ENCODE results near the gene DVL1. TPM values are rescaled to one million over a fixed set of nuclear protein-coding genes. Genes with fewer than 3 reads are reported as not detected.

The DVL1 gene
- total RNA-seq, 1 experiment from 2014 or later, result 91.4 TPM

DNA sequence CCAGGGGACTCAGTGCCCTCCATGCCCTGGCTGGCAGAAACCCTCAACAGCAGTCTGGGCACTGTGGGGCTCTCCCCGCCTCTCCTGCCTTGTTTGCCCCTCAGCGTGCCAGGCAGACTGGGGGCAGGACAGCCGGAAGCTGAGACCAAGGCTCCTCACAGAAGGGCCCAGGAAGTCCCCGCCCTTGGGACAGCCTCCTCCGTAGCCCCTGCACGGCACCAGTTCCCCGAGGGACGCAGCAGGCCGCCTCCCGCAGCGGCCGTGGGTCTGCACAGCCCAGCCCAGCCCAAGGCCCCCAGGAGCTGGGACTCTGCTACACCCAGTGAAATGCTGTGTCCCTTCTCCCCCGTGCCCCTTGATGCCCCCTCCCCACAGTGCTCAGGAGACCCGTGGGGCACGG is 21.0 kb downstream of the DVL1 start:
- POLR2A ChIA-PET, result no interaction called here

DNA sequence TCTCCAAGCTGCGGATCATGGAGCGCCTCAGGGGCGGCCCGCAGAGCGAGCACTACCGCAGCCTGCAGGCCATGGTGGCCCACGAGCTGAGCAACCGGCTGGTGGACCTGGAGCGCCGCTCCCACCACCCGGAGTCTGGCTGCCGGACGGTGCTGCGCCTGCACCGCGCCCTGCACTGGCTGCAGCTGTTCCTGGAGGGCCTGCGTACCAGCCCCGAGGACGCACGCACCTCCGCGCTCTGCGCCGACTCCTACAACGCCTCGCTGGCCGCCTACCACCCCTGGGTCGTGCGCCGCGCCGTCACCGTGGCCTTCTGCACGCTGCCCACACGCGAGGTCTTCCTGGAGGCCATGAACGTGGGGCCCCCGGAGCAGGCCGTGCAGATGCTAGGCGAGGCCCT is 21.9 kb downstream of the DVL1 start:
- ChIA-PET POLR2A (no interaction called here), CTCF (interaction anchor here (0.6 kb wide), 1 partner anchor 59 kb away, joined by 3 read pairs; no protein-coding TSS in a partner anchor)
- H3K4me3 Mint-ChIP-seq, result no peak overlapping the region
- H3K9me3 Mint-ChIP-seq, result peaks cover 4% of the 10 kb centered on the region
- H3K27me3 Mint-ChIP-seq (ENCODE audit: low read depth), result no peaks in the 10 kb centered on the region
- DNase-seq (ENCODE audit: low spot score) (no peak), ATAC-seq (no peak)
- no peaks in the 10 kb centered on the region for H3K36me3 Mint-ChIP-seq
- H3K4me1 Mint-ChIP-seq, result peaks cover 8% of the 10 kb centered on the region
- no peak overlapping the region for H3K27ac Mint-ChIP-seq
- TF ChIP-seq ZNF317 (CRISPR knock-in tag; IDR thresholded peaks at IDR 0.05; ENCODE audit: borderline replicate concordance, low read depth) (no peak), IRF2 (CRISPR knock-in tag; IDR thresholded peaks at IDR 0.05; ENCODE audit: borderline replicate concordance, low read depth) (no peak), FOXK1 (CRISPR knock-in tag; IDR thresholded peaks at IDR 0.05) (no peak), FOXP1 (CRISPR knock-in tag; IDR thresholded peaks at IDR 0.05; ENCODE audit: borderline replicate concordance) (no peak), FOXJ3 (CRISPR knock-in tag; IDR thresholded peaks at IDR 0.05; ENCODE audit: borderline replicate concordance) (no peak), RELA (CRISPR knock-in tag; IDR thresholded peaks at IDR 0.05; ENCODE audit: borderline replicate concordance) (no peak), ZNF232 (CRISPR knock-in tag; IDR thresholded peaks at IDR 0.05) (no peak), SOX15 (CRISPR knock-in tag; IDR thresholded peaks at IDR 0.05) (no peak), PRRX2 (CRISPR knock-in tag; IDR thresholded peaks at IDR 0.05) (no peak), ELF4 (CRISPR knock-in tag; IDR thresholded peaks at IDR 0.05; ENCODE audit: low read depth) (no peak), GTF2I (CRISPR knock-in tag; conservative IDR thresholded peaks at IDR 0.05) (no peak), NR2C2 (CRISPR knock-in tag; IDR thresholded peaks at IDR 0.05) (no peak)
- TF ChIP-seq, protein P1, sequence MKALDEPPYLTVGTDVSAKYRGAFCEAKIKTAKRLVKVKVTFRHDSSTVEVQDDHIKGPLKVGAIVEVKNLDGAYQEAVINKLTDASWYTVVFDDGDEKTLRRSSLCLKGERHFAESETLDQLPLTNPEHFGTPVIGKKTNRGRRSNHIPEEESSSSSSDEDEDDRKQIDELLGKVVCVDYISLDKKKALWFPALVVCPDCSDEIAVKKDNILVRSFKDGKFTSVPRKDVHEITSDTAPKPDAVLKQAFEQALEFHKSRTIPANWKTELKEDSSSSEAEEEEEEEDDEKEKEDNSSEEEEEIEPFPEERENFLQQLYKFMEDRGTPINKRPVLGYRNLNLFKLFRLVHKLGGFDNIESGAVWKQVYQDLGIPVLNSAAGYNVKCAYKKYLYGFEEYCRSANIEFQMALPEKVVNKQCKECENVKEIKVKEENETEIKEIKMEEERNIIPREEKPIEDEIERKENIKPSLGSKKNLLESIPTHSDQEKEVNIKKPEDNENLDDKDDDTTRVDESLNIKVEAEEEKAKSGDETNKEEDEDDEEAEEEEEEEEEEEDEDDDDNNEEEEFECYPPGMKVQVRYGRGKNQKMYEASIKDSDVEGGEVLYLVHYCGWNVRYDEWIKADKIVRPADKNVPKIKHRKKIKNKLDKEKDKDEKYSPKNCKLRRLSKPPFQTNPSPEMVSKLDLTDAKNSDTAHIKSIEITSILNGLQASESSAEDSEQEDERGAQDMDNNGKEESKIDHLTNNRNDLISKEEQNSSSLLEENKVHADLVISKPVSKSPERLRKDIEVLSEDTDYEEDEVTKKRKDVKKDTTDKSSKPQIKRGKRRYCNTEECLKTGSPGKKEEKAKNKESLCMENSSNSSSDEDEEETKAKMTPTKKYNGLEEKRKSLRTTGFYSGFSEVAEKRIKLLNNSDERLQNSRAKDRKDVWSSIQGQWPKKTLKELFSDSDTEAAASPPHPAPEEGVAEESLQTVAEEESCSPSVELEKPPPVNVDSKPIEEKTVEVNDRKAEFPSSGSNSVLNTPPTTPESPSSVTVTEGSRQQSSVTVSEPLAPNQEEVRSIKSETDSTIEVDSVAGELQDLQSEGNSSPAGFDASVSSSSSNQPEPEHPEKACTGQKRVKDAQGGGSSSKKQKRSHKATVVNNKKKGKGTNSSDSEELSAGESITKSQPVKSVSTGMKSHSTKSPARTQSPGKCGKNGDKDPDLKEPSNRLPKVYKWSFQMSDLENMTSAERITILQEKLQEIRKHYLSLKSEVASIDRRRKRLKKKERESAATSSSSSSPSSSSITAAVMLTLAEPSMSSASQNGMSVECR (CRISPR knock-in tag; IDR thresholded peaks at IDR 0.05; ENCODE audit: borderline replicate concordance), result no peak
- TF ChIP-seq, protein P2, sequence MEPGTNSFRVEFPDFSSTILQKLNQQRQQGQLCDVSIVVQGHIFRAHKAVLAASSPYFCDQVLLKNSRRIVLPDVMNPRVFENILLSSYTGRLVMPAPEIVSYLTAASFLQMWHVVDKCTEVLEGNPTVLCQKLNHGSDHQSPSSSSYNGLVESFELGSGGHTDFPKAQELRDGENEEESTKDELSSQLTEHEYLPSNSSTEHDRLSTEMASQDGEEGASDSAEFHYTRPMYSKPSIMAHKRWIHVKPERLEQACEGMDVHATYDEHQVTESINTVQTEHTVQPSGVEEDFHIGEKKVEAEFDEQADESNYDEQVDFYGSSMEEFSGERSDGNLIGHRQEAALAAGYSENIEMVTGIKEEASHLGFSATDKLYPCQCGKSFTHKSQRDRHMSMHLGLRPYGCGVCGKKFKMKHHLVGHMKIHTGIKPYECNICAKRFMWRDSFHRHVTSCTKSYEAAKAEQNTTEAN (CRISPR knock-in tag; IDR thresholded peaks at IDR 0.05), result no peak
- TF ChIP-seq, protein P3, sequence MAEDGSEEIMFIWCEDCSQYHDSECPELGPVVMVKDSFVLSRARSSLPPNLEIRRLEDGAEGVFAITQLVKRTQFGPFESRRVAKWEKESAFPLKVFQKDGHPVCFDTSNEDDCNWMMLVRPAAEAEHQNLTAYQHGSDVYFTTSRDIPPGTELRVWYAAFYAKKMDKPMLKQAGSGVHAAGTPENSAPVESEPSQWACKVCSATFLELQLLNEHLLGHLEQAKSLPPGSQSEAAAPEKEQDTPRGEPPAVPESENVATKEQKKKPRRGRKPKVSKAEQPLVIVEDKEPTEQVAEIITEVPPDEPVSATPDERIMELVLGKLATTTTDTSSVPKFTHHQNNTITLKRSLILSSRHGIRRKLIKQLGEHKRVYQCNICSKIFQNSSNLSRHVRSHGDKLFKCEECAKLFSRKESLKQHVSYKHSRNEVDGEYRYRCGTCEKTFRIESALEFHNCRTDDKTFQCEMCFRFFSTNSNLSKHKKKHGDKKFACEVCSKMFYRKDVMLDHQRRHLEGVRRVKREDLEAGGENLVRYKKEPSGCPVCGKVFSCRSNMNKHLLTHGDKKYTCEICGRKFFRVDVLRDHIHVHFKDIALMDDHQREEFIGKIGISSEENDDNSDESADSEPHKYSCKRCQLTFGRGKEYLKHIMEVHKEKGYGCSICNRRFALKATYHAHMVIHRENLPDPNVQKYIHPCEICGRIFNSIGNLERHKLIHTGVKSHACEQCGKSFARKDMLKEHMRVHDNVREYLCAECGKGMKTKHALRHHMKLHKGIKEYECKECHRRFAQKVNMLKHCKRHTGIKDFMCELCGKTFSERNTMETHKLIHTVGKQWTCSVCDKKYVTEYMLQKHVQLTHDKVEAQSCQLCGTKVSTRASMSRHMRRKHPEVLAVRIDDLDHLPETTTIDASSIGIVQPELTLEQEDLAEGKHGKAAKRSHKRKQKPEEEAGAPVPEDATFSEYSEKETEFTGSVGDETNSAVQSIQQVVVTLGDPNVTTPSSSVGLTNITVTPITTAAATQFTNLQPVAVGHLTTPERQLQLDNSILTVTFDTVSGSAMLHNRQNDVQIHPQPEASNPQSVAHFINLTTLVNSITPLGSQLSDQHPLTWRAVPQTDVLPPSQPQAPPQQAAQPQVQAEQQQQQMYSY (CRISPR knock-in tag; IDR thresholded peaks at IDR 0.05), result no peak
- TF ChIP-seq, protein P4, sequence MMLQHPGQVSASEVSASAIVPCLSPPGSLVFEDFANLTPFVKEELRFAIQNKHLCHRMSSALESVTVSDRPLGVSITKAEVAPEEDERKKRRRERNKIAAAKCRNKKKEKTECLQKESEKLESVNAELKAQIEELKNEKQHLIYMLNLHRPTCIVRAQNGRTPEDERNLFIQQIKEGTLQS (CRISPR knock-in tag; conservative IDR thresholded peaks at IDR 0.05), result no peak; the same call in 1 of the 2 replicates
- TF ChIP-seq, protein P5, sequence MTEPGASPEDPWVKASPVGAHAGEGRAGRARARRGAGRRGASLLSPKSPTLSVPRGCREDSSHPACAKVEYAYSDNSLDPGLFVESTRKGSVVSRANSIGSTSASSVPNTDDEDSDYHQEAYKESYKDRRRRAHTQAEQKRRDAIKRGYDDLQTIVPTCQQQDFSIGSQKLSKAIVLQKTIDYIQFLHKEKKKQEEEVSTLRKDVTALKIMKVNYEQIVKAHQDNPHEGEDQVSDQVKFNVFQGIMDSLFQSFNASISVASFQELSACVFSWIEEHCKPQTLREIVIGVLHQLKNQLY (CRISPR knock-in tag; IDR thresholded peaks at IDR 0.05), result no peak
- TF ChIP-seq, protein P6, sequence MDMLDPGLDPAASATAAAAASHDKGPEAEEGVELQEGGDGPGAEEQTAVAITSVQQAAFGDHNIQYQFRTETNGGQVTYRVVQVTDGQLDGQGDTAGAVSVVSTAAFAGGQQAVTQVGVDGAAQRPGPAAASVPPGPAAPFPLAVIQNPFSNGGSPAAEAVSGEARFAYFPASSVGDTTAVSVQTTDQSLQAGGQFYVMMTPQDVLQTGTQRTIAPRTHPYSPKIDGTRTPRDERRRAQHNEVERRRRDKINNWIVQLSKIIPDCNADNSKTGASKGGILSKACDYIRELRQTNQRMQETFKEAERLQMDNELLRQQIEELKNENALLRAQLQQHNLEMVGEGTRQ (CRISPR knock-in tag; IDR thresholded peaks at IDR 0.05), result no peak
- TF ChIP-seq, protein P7, sequence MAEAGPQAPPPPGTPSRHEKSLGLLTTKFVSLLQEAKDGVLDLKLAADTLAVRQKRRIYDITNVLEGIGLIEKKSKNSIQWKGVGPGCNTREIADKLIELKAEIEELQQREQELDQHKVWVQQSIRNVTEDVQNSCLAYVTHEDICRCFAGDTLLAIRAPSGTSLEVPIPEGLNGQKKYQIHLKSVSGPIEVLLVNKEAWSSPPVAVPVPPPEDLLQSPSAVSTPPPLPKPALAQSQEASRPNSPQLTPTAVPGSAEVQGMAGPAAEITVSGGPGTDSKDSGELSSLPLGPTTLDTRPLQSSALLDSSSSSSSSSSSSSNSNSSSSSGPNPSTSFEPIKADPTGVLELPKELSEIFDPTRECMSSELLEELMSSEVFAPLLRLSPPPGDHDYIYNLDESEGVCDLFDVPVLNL (CRISPR knock-in tag; IDR thresholded peaks at IDR 0.05; ENCODE audit: borderline replicate concordance, low read depth), result no peak
- TF ChIP-seq, protein P8, sequence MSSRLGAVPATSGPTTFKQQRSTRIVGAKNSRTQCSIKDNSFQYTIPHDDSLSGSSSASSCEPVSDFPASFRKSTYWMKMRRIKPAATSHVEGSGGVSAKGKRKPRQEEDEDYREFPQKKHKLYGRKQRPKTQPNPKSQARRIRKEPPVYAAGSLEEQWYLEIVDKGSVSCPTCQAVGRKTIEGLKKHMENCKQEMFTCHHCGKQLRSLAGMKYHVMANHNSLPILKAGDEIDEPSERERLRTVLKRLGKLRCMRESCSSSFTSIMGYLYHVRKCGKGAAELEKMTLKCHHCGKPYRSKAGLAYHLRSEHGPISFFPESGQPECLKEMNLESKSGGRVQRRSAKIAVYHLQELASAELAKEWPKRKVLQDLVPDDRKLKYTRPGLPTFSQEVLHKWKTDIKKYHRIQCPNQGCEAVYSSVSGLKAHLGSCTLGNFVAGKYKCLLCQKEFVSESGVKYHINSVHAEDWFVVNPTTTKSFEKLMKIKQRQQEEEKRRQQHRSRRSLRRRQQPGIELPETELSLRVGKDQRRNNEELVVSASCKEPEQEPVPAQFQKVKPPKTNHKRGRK (CRISPR knock-in tag; IDR thresholded peaks at IDR 0.05; ENCODE audit: borderline replicate concordance), result no peak

More for the DNA sequence above, 21.0 kb downstream of the DVL1 start:
- TF ChIP-seq SMAD4 (CRISPR knock-in tag; IDR thresholded peaks at IDR 0.05) (no peak), MXD4 (CRISPR knock-in tag; IDR thresholded peaks at IDR 0.05; ENCODE audit: borderline replicate concordance) (no peak), RELA (CRISPR knock-in tag; IDR thresholded peaks at IDR 0.05; ENCODE audit: borderline replicate concordance) (no peak)
- no peak for DNase-seq (ENCODE audit: low spot score)
- H3K4me3 Mint-ChIP-seq, result no peak overlapping the region
- H3K27me3 Mint-ChIP-seq (ENCODE audit: low read depth), result no peaks in the 10 kb centered on the region
- ATAC-seq, result no peak
- H3K4me1 Mint-ChIP-seq, result peaks cover 4% of the 10 kb centered on the region
- CTCF ChIA-PET, result no interaction called here
- no peak overlapping the region for H3K27ac Mint-ChIP-seq
- no peaks in the 10 kb centered on the region for H3K36me3 Mint-ChIP-seq
- H3K9me3 Mint-ChIP-seq, result peaks cover 4% of the 10 kb centered on the region

All from WTC11 (cell line).